SK-N-SH treated with all-trans-retinoic acid at 6 μM for 48 hours (cell line): Measurements from ENCODE around the gene COBLL1.

Experiments
- BACH2 ChIP-seq: fragments of 250-450 bp; sonication (Bioruptor Pico); IDR thresholded peaks from 2 replicates; pipeline ENCODE4 v1.9.0; 2021; ENCODE audit warnings: mild to moderate bottlenecking, borderline replicate concordance
- CSDC2 ChIP-seq: fragments of 250-450 bp; sonication (Bioruptor Pico); IDR thresholded peaks from 2 replicates; pipeline ENCODE4 v1.5.0; 2020; ENCODE audit warnings: mild to moderate bottlenecking, moderate library complexity
- GLIS3 ChIP-seq: fragments of 250-450 bp; sonication (Bioruptor Pico); IDR thresholded peaks from 2 replicates; pipeline ENCODE4 v1.5.0; 2020; ENCODE audit warnings: mild to moderate bottlenecking, moderate library complexity
- ISL1 ChIP-seq: fragments of 250-450 bp; sonication (Bioruptor Pico); IDR thresholded peaks from 2 replicates; pipeline ENCODE4 v2.1.2; 2022; ENCODE audit warnings: mild to moderate bottlenecking, moderate library complexity
- RARB ChIP-seq: fragments of 250-450 bp; sonication (Bioruptor Pico); IDR thresholded peaks from 2 replicates; pipeline ENCODE4 v1.8.0; 2021; ENCODE audit warnings: mild to moderate bottlenecking, moderate library complexity
- ZC3H10 ChIP-seq: fragments of 250-450 bp; sonication (Bioruptor Pico); IDR thresholded peaks from 2 replicates; pipeline ENCODE4 v1.5.1; 2021; ENCODE audit warnings: mild to moderate bottlenecking, moderate library complexity
- ZFP30 ChIP-seq: fragments of 450-650 bp; formaldehyde crosslinking; IDR thresholded peaks from 2 replicates; pipeline ENCODE4 v1.5.0; 2022; ENCODE audit warnings: mild to moderate bottlenecking, moderate library complexity
- ZNF565 ChIP-seq: fragments of 450-650 bp; formaldehyde crosslinking; conservative IDR thresholded peaks from 2 replicates; pipeline ENCODE4 v1.5.0; 2020; ENCODE audit warnings: low read depth, mild to moderate bottlenecking, moderate library complexity
- ZNF70 ChIP-seq: fragments of 450-650 bp; formaldehyde crosslinking; IDR thresholded peaks from 2 replicates; pipeline ENCODE4 v1.5.0; 2020; ENCODE audit warnings: mild to moderate bottlenecking, moderate library complexity

DNA sequence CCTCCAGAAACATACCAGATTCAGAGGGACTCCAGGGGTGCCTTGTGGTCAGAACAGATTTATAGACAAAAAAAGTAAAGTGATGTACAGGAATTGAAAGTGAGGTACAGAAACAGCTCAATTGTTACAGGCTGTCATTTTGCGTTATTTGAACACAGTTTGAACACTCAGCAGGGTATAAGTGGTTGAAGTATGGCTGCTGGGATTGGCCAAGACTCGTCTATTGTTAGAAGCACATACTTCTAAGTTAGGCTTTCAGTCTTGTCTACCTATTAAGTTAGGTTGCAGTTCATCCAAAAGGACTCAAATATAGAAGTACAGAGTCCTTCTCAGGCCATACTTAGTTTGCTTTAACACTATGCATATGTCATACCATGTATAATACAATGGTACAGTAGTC, 199.4 kb downstream of the COBLL1 start:
- no peak for TF ChIP-seq RARB (CRISPR knock-in tag)
- TF ChIP-seq ZFP30 (CRISPR knock-in tag), result no peak
- TF ChIP-seq ISL1 (CRISPR knock-in tag), result no peak
- no peak for TF ChIP-seq ZNF70 (CRISPR knock-in tag)
- no peak for TF ChIP-seq ZC3H10
- TF ChIP-seq BACH2 (CRISPR knock-in tag), result no peak
- no peak for TF ChIP-seq GLIS3 (CRISPR knock-in tag)
- no peak for TF ChIP-seq CSDC2 (CRISPR knock-in tag)
- no peak for TF ChIP-seq ZNF565
